Activated CD8-positive, alpha-beta T cell treated with anti-CD3 and anti-CD28 coated beads, Interleukin-2, amount 10 ng/mL, durations not matched to agents 7 days and 5 days (primary cell): ENCODE data around the gene UBR1. TPM values are rescaled to one million over a fixed set of nuclear protein-coding genes. Genes with fewer than 3 reads are reported as not detected.

Source experiments
- ATAC-seq: fragments of 150-1000 bp; cut with Tn5 transposase; one replicate; pipeline ENCODE4 v1.10.0; 2021; ENCODE audit warnings: moderate library complexity
- CTCF ChIA-PET: fragments of 350-600 bp; sonication (Branson Sonifier 250); formaldehyde crosslinking; loops from one replicate; lab custom pipeline; 2021; ENCODE audit warnings: antibody characterized with exemption; lab: Charles Lee
- POLR2A ChIA-PET: fragments of 350-600 bp; sonication (Branson Sonifier 250); formaldehyde crosslinking; loops from one replicate; lab custom pipeline; 2021; ENCODE audit warnings: antibody characterized with exemption; lab: Charles Lee
- DNase-seq: peaks from one replicate; pipeline ENCODE4 v3.0.0-alpha.2; 2020
- H3K27ac Mint-ChIP-seq: one replicate; pipeline ENCODE4 v1.8.0; 2021; ENCODE audit warnings: mild to moderate bottlenecking, mixed read lengths
- H3K27me3 Mint-ChIP-seq: one replicate; pipeline ENCODE4 v1.8.0; 2021; ENCODE audit warnings: low read depth, mixed read lengths
- H3K36me3 Mint-ChIP-seq: one replicate; pipeline ENCODE4 v1.8.0; 2021; ENCODE audit warnings: low read depth, mixed read lengths
- H3K4me1 Mint-ChIP-seq: one replicate; pipeline ENCODE4 v1.8.0; 2021; ENCODE audit warnings: low read depth, mixed read lengths
- H3K4me3 Mint-ChIP-seq: one replicate; pipeline ENCODE4 v1.8.0; 2021; ENCODE audit warnings: mild to moderate bottlenecking, mixed read lengths
- H3K9me3 Mint-ChIP-seq: one replicate; pipeline ENCODE4 v1.8.0; 2022; ENCODE audit warnings: mixed read lengths; ENCODE audit not compliant: insufficient read depth
- total RNA-seq, 2 experiments: library from RNA; stranded (reverse); gene quantifications; one replicate each; pipeline ENCODE4 v1.2.3, GENCODE V29; 2021

The UBR1 gene
- total RNA-seq, 2 experiments from 2014 or later, result 35.4 to 39.5 TPM

- Mint-ChIP-seq H3K27me3 (no peaks in the 10 kb centered on the region), H3K4me1 (peaks cover 16% of the 10 kb centered on the region), H3K27ac (no peak overlapping the region), H3K36me3 (peaks cover 27% of the 10 kb centered on the region), H3K9me3 (no peaks in the 10 kb centered on the region), H3K4me3 (no peak overlapping the region)
- DNase-seq (no peak), ATAC-seq (no peak)
- ChIA-PET CTCF (interaction anchor here (0.9 to 1.3 kb wide), 2 partner anchors 10 to 132 kb away, joined by 3 to 4 read pairs; no protein-coding TSS in a partner anchor), POLR2A (interaction anchor here (0.7 kb wide), 1 partner anchor 406 kb away, joined by 3 read pairs; no protein-coding TSS in a partner anchor)
Observed at GRCh38 chr15:43093026-43093425, 12.8 kb downstream of the UBR1 start.

DNA sequence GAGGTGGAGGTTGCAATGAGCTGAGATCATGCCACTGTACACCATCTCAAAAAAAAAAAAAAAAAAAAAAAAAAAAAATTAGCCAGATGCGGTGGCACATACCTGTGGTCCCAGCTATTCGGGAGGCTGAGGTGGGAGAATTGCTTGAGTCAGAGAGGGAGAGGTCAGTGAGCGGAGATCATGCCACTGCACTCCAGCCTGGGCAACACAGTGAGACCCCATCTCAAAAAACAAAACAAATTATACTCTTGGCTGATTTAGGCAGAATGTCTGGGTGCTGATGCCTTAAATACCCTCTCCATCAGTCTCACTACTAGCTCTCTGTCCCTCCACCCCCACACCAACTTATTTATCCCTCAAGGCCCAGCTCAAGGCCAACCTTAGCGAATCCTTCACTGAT, 14.0 kb downstream of the UBR1 start:
- Mint-ChIP-seq H3K9me3 (no peaks in the 10 kb centered on the region), H3K36me3 (peaks cover 20% of the 10 kb centered on the region), H3K27me3 (no peaks in the 10 kb centered on the region), H3K4me1 (peaks cover 10% of the 10 kb centered on the region), H3K4me3 (no peak overlapping the region), H3K27ac (no peak overlapping the region)
- ATAC-seq, result no peak
- POLR2A ChIA-PET, result no interaction called here
- DNase-seq, result no peak
- CTCF ChIA-PET, result interaction anchor here (0.9 kb wide), 1 partner anchor 16 kb away, joined by 3 read pairs; no protein-coding TSS in a partner anchor

GRCh38 chr15:43086551-43086950, 19.3 kb downstream of the UBR1 start:
- CTCF ChIA-PET, result interaction anchor here (0.9 kb wide), 1 partner anchor 13 kb away, joined by 3 read pairs; no protein-coding TSS in a partner anchor
- H3K4me1 Mint-ChIP-seq, result peaks cover 11% of the 10 kb centered on the region
- no peaks in the 10 kb centered on the region for H3K9me3 Mint-ChIP-seq
- POLR2A ChIA-PET, result no interaction called here
- H3K27ac Mint-ChIP-seq, result no peak overlapping the region
- ATAC-seq (no peak), DNase-seq (no peak)
- no peak overlapping the region for H3K4me3 Mint-ChIP-seq
- H3K27me3 Mint-ChIP-seq, result no peaks in the 10 kb centered on the region
- peaks cover 39% of the 10 kb centered on the region for H3K36me3 Mint-ChIP-seq

- no peaks in the 10 kb centered on the region for H3K27me3 Mint-ChIP-seq
- DNase-seq (no peak), ATAC-seq (no peak)
- ChIA-PET POLR2A (no interaction called here), CTCF (interaction anchor here (1.4 kb wide), 1 partner anchor 18 kb away, joined by 4 read pairs; no protein-coding TSS in a partner anchor)
- H3K4me3 Mint-ChIP-seq, result no peak overlapping the region
- no peaks in the 10 kb centered on the region for H3K9me3 Mint-ChIP-seq
- H3K27ac Mint-ChIP-seq, result no peak overlapping the region
- H3K36me3 Mint-ChIP-seq, result peaks cover 42% of the 10 kb centered on the region
- peaks cover 11% of the 10 kb centered on the region for H3K4me1 Mint-ChIP-seq
Observed at GRCh38 chr15:43085921-43086320, 19.9 kb downstream of the UBR1 start.

DNA sequence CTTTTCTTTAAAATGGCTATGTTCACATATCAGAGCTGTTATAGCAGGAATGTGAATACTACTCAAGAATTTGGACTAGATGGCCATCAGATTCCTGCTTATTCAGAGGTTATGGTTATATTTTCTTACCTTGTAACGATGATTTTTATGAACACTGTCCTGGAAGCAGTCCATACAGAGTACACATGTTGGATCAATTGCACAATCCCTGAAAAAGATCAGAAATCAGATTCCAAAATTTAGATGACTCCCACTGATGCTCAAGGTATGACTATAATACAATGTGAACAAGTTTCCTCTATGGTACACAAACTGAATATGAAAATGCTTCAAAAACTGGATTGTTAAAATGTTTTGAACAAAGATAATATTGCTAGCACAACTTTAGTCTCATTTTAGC, 23.3 kb downstream of the UBR1 start:
- Mint-ChIP-seq H3K36me3 (peaks cover 47% of the 10 kb centered on the region), H3K4me3 (no peak overlapping the region), H3K27me3 (no peaks in the 10 kb centered on the region), H3K27ac (peak overlapping the region; percentile 6), H3K4me1 (peaks cover 6% of the 10 kb centered on the region), H3K9me3 (no peaks in the 10 kb centered on the region)
- CTCF ChIA-PET, result interaction anchor here (1.6 kb wide), 1 partner anchor 20 kb away, joined by 3 read pairs; no protein-coding TSS in a partner anchor
- POLR2A ChIA-PET, result no interaction called here
- ATAC-seq (no peak), DNase-seq (no peak)

- DNase-seq (no peak), ATAC-seq (no peak)
- Mint-ChIP-seq H3K4me3 (no peak overlapping the region), H3K27ac (no peak overlapping the region), H3K4me1 (peaks cover 4% of the 10 kb centered on the region), H3K9me3 (no peaks in the 10 kb centered on the region), H3K36me3 (peaks cover 42% of the 10 kb centered on the region), H3K27me3 (no peaks in the 10 kb centered on the region)
- CTCF ChIA-PET, result no interaction called here
- POLR2A ChIA-PET, result no interaction called here
Observed at GRCh38 chr15:43081283-43081682, 24.6 kb downstream of the UBR1 start.

DNA sequence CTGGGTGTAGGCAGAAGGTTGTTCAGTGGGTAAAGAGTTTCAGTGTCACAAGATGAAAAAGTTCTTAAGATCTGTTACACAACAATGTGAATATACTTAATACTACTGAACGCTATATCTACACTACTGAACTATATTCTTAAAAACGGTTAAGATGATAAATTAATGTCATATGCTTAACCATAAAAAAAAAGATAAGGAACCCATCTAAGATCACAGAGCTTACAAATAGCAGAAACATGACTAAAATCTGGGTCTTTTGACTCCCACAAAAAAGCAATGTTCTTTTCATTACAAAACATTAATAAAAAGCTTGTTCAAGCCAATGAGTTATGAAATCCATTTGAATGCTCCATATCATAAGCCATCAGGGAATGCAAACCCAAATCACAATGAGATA, 34.4 kb downstream of the UBR1 start:
- H3K27me3 Mint-ChIP-seq, result no peaks in the 10 kb centered on the region
- no peak overlapping the region for H3K27ac Mint-ChIP-seq
- POLR2A ChIA-PET, result no interaction called here
- CTCF ChIA-PET, result interaction anchor here (0.8 kb wide), 1 partner anchor 20 kb away, joined by 3 read pairs; no protein-coding TSS in a partner anchor
- no peaks in the 10 kb centered on the region for H3K9me3 Mint-ChIP-seq
- no peak for ATAC-seq
- H3K4me3 Mint-ChIP-seq, result no peak overlapping the region
- H3K36me3 Mint-ChIP-seq, result peaks cover 58% of the 10 kb centered on the region
- DNase-seq, result no peak
- peaks cover 5% of the 10 kb centered on the region for H3K4me1 Mint-ChIP-seq

DNA sequence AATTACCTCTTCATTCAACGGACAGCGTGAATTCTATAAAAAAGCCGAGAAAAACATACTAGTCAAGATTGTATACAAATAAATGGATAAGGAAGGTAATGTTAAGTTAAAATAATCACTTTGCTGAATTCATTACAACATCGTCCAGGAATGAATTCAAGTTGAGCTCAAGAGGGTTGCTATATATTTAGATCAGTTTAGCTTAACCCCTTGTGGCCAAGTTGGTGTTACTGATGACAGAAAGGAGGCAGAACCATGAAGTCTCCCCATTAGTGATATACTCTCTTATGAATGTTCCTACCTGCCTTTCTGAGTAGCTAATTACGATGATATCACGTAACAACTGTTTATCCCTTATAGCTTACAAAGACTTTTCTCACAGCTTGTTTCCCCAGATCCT, 34.9 kb downstream of the UBR1 start:
- H3K27ac Mint-ChIP-seq, result no peak overlapping the region
- ChIA-PET POLR2A (no interaction called here), CTCF (interaction anchor here (0.8 kb wide), 1 partner anchor 19 kb away, joined by 3 read pairs; no protein-coding TSS in a partner anchor)
- peaks cover 5% of the 10 kb centered on the region for H3K4me1 Mint-ChIP-seq
- no peaks in the 10 kb centered on the region for H3K9me3 Mint-ChIP-seq
- DNase-seq, result no peak
- no peaks in the 10 kb centered on the region for H3K27me3 Mint-ChIP-seq
- peaks cover 62% of the 10 kb centered on the region for H3K36me3 Mint-ChIP-seq
- no peak overlapping the region for H3K4me3 Mint-ChIP-seq
- ATAC-seq, result no peak

GRCh38 chr15:43070249-43070648, 35.6 kb downstream of the UBR1 start:
- ChIA-PET CTCF (no interaction called here), POLR2A (no interaction called here)
- H3K27me3 Mint-ChIP-seq, result no peaks in the 10 kb centered on the region
- H3K4me1 Mint-ChIP-seq, result peaks cover 5% of the 10 kb centered on the region
- DNase-seq (no peak), ATAC-seq (no peak)
- H3K27ac Mint-ChIP-seq, result no peak overlapping the region
- no peak overlapping the region for H3K4me3 Mint-ChIP-seq
- no peaks in the 10 kb centered on the region for H3K9me3 Mint-ChIP-seq
- H3K36me3 Mint-ChIP-seq, result peaks cover 67% of the 10 kb centered on the region

GRCh38 chr15:43067717-43068461, 37.9 kb downstream of the UBR1 start:
- Mint-ChIP-seq H3K4me3 (no peak overlapping the region), H3K36me3 (peaks cover 63% of the 10 kb centered on the region), H3K27ac (no peak overlapping the region), H3K27me3 (no peaks in the 10 kb centered on the region), H3K4me1 (peaks cover 5% of the 10 kb centered on the region), H3K9me3 (no peaks in the 10 kb centered on the region)
- ChIA-PET CTCF (interaction anchor here (0.7 to 2.1 kb wide), 4 partner anchors 8 to 795 kb away, joined by 3 to 8 read pairs (median 4); partner anchors contain the start of genes GANC and TMEM87A), POLR2A (no interaction called here)
- DNase-seq (peak; percentile 27), ATAC-seq (peak; percentile 58)

DNA sequence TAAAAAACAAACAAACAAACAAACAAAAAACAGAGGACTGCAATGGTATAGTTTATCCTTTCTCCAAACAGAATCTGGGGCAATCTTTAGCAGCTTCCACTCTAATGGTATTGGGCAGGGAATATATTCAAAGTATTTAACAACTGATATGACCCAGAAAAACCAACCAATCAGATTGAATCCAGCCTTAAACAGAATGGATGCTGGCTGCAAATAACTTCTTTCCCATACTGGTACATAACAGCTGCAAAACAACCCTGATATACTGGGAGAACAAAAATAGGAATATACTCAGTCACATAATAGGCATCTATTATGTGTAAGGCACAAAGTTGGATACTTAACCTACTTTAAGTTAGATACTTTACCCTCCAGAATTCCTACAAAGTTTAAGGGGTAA, 49.1 kb downstream of the UBR1 start:
- Mint-ChIP-seq H3K36me3 (peaks cover 53% of the 10 kb centered on the region), H3K4me1 (no peaks in the 10 kb centered on the region), H3K9me3 (no peaks in the 10 kb centered on the region), H3K27ac (no peak overlapping the region), H3K4me3 (no peak overlapping the region), H3K27me3 (no peaks in the 10 kb centered on the region)
- DNase-seq (no peak), ATAC-seq (no peak)
- ChIA-PET POLR2A (no interaction called here), CTCF (no interaction called here)

GRCh38 chr15:43052860-43053259, 53.0 kb downstream of the UBR1 start:
- CTCF ChIA-PET, result interaction anchor here (1.2 kb wide), 1 partner anchor 233 kb away, joined by 3 read pairs; no protein-coding TSS in a partner anchor
- no peaks in the 10 kb centered on the region for H3K27me3 Mint-ChIP-seq

More at GRCh38 chr15:43052860-43053259, 53.0 kb downstream of the UBR1 start:
- POLR2A ChIA-PET, result no interaction called here
- H3K4me1 Mint-ChIP-seq, result no peaks in the 10 kb centered on the region
- no peak overlapping the region for H3K27ac Mint-ChIP-seq
- DNase-seq (no peak), ATAC-seq (no peak)
- H3K36me3 Mint-ChIP-seq, result peaks cover 50% of the 10 kb centered on the region
- H3K9me3 Mint-ChIP-seq, result no peaks in the 10 kb centered on the region
- H3K4me3 Mint-ChIP-seq, result no peak overlapping the region
